ENCODE data around the gene NSUN3. TPM values are rescaled to one million over a fixed set of nuclear protein-coding genes. Genes with fewer than 3 reads are reported as not detected.

NSUN3 gene
- total and polyA plus RNA-seq, 2 of the 8 experiments (the other 6 are each of a cell fraction or from before 2014, with no cell fraction given) = 2.1 to 5.1 TPM

- TF ChIP-seq SIX5 (IDR thresholded peaks at IDR 0.05; ENCODE audit: low read depth, low read length) (no peak), EZH2 (IDR thresholded peaks at IDR 0.05; ENCODE audit: low read depth, low read length, severe bottlenecking) (no peak), HDAC2 (IDR thresholded peaks at IDR 0.05; ENCODE audit: borderline replicate concordance in 1 of 2, low read depth in 2 of 2, low read length in 2 of 2) (no peak), NANOG (IDR thresholded peaks at IDR 0.05; ENCODE audit: insufficient read depth, low read depth, low read length, poor library complexity, severe bottlenecking) (no peak), YY1 (IDR thresholded peaks at IDR 0.05; ENCODE audit: low read depth, low read length) (no peak), SIRT6 (IDR thresholded peaks at IDR 0.05; ENCODE audit: low read length) (no peak), RNF2 (IDR thresholded peaks at IDR 0.05; ENCODE audit: borderline replicate concordance, low read depth, low read length, missing control alignments, poor library complexity, severe bottlenecking) (no peak)
These were observed 112.8 kb downstream of the NSUN3 start (continued) for GRCh38 chr3:94175677-94176076.
